Left renal pelvis (tissue), 4 donors: Measurements from ENCODE around the gene SLC19A1. TPM values are rescaled to one million over a fixed set of nuclear protein-coding genes. Genes with fewer than 3 reads are reported as not detected.

Experiments used
- DNase-seq, 4 donors: peaks; one replicate each; pipeline ENCODE4 v3.0.0-alpha.2; 2013; ENCODE audit warnings: low read depth in 4 of 4, low spot score in 3 of 4
- polyA plus RNA-seq, 4 donors: library from polyadenylated mRNA; unstranded; fragments of 120-200 nt; gene quantifications; one replicate each; pipeline ENCODE4 v1.2.1, GENCODE V29; 2013; ENCODE audit not compliant: insufficient read length in 4 of 4

The SLC19A1 gene
- polyA plus RNA-seq, 4 donors, result 24.8 to 61.9 (median 43.3) TPM

DNA sequence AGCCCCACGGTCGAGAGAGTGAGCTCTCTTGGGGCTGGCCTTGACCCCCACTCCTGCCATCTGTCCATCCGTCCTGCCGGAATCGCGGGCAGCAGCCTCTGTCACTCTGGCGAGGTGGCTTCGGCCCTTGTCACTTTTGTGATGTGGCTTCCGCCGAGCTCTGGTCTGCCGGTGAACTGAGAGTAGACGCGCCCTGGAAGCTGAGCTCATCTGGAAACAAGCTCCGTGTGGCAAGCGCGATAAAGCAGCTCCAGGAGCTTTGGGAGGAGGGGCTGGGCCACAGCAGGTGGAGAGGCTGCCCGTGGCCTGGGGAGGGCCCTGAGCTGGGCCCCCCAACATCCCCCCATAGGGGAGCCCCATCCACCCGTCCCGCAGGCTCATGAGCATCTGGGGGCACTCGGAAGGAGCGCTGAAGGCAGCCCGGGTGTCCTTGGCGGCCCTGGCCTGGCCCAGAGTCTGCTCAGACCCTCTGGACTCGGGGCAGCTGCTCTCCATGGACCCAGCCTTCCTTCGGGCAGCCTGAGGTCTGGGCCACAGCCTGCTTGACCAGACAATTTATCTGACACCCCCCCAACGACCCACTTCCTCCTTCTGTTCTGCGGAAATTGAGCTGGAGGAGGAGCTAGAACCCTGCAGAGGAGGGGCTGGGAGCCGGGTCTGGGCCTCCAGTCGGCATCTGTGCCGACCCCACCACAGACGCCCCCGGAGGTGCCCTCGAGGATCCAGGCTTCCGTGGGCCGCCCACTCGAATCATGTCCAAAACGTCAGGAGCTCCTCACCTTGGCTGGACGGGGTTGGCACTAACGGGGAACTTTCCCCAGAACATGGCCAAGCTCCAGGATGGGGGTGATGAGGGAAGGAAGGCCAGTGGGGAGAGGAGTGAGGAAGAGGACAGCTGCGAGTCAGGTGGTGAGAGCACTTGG is 59.1 kb downstream of the SLC19A1 start:
- DNase-seq, result no peak

DNA sequence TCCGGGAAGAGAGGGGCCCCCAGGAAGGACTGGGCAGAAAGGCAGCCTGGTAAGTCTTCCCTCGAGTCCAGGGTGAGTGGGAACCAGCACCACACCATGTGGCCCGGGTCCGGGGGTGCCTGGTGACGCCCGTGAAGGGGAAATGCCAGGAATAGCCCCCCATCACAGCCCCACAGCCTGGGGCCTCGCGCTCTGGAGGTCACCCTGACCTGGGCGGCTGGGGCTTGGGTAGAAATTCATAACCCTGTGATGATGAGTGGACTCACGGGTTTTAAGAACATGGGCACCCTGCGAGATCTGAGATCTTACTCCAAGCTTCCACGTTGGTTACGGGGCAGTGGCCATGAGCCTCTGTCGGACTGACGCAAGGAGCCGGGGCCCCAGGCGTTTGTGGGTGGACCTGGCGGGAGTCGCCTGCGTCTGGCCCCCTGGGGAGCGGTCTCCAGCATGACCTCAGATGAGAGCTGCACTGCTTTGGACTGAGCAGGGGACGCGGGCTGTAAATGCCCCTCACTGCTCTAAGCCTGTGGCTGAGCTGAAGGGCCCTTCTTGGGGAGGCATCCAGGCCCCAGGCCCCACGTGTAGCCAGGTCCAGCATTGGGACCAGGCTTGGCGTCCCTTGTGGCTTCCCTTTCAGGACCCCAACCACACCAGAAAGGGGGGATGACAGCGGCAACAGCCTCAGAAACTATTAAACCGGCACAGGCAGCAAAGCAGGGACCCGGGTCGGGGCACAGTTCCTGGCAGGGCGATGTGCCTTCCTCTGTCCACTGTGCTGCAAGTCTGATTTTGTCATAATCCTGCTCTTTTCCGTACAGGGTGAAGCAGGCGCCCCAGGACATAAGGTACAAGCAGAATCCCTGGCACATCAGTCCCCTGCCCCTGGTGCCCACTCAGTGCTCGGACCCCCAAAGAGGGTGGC is 60.0 kb downstream of the SLC19A1 start:
- DNase-seq, result no peak

DNA sequence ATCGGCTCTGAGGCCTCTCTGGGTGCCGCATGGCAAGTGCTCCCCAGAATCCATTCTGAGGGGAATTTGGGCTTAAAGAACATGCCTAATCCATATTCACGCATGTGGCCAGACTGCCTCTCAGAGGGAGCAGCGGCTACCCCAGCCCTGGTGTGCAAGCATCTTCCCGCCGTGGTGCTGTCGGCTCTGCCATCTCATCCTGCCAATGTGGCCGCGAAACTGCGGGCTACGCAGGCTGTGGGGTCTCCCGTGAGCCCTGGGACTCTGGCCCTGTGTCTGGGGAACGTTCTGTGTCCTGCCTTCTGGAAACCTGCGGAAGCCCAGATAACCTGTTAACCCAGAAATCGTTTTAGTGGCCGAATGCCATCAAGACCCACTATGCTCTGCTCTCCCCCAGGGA is 60.7 kb downstream of the SLC19A1 start:
- no peak for DNase-seq

DNA sequence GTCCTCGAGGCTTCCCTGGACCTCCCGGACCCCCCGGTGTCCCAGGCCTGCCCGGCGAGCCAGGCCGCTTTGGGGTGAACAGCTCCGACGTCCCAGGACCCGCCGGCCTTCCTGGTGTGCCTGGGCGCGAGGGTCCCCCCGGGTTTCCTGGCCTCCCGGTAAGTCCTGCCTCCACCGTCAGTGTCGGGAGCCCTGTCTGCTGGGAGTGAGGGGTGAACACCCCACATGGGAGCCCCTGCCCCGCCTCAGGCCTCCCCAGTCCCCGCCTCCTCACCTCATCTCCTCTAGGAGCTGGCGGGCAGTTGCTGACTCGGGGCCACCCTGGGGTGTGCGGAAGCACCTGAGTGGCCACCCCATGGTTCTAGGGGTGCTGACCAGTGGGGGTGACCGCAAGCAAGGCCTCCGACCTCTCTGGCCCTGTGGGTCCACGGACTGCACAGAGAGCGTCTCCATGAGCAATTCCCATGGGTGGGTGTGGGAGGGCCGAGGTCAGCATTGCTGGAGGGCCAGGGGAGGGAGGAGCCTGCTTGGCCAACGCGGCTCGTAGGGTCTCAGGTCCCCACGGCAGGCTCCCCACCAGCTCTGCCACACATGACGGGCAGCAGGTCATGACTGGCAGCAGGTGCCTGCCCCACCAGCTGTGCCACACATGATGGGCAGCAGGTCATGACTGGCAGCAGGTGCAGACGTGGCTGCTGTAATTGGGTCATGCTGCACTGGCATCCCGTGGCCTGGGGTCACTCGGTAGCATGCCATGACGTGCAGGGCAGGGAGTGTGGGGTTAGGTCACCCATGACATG is 61.3 kb downstream of the SLC19A1 start:
- no peak for DNase-seq

DNA sequence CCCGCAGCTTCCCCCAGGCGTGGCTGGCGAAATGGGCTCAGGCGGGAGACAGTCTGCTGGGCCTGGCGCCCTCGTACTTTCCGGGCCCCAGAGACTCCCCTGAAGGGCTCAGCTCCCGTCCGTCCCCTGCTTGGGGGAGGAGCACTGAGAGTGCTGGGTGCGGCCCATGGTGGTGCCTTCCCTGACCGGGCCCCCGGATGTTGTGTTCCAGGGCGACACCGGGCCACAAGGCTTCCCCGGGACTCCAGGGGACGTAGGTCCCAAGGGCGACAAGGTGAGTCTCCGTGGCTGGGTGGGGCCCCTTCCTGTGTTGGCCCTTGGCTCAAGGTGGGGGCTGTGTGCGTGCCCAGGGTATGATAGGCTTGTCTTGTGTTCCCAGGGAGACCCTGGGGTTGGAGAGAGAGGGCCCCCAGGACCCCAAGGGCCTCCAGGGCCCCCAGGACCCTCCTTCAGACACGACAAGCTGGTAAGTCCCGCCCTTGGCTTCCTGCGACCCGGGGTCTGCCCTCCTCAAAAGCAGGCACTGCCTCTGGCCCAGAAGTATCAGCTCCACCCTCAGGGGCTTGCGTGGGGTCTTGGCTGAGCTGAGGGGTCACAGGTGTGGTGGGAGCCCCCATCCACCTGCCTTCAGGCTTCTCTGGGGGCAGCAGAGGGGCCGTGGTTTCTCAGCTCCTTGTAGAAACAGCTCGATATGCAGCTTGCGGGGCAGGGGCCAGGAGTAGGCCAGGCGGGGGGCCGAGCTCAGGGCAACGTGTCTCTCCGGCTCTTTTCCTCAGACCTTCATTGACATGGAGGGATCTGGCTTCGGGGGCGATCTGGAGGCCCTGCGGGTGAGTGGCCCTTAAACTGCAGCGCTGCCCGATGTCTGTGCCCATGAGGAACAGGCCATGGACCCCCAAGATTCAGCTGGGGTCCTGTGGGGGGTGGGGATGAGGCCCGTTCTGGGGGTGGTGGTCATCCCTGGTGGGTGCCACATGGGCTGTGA is 62.3 kb downstream of the SLC19A1 start:
- no peak for DNase-seq

DNA sequence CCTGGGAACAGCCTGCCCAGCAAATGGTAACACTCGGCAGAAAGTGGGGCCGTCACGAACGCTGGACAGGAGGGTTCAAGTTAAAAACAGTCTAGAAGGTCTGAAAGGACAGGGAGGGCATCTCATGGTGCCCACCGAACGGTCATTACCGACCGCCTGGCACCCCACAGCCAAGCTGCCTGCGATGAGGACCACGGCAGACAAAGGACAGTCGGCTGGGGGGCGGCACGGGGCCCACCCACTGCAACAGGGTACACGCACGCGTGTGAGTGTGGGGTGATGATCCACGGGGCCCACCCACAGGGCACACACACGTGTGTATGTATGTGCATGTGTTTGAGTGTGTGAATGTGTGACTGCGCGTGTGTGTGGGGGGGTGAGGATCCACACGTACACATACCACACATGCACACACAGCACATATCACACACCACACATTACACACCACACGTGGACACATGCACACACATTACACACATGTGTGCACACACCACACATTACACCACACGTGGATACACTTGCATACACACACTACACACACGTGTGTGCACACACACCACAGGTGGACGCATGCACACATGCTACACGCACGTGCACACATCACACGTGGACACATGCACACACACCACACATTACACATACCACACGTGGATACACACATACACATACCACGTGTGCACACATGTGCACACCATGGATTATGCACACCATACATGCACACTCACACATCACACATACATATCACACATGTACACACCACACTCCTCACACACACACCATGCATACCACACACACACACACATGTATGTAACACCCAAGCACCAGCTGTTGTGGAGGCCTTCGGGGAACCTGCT is 63.2 kb downstream of the SLC19A1 start:
- no peak for DNase-seq

DNA sequence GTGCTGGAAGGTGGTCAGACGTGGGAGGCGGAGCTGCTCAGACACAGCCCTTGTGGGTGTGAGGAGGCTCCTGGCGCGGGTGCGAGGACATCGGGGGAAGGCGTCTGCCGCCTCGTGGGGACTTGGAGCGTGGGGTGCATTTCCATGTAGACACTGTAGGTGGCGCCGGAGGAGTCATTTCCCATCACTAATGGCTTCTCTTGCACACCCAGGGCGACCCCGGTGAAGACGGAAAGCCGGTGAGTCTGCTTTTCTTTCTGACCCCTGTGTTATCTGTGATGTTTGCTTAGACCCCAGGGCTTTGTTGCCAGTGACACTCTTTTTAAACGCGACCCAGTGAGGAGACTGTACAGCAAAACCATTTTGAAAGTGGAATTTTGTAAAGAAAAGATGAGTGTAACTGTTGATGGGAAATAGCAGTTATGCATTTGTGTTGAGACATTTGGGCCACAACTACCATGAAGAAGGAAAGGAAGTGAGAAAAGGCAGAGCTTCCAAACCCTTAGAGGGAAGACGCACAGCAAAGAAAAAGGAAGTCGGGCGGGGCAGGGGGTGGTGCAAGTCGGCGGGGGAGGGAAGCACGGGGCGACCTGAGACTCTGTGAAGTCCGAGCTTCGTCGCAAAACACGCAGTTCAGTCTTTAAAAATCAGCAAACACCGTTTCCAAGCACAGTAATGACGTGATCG is 64.0 kb downstream of the SLC19A1 start:
- DNase-seq, result no peak

DNA sequence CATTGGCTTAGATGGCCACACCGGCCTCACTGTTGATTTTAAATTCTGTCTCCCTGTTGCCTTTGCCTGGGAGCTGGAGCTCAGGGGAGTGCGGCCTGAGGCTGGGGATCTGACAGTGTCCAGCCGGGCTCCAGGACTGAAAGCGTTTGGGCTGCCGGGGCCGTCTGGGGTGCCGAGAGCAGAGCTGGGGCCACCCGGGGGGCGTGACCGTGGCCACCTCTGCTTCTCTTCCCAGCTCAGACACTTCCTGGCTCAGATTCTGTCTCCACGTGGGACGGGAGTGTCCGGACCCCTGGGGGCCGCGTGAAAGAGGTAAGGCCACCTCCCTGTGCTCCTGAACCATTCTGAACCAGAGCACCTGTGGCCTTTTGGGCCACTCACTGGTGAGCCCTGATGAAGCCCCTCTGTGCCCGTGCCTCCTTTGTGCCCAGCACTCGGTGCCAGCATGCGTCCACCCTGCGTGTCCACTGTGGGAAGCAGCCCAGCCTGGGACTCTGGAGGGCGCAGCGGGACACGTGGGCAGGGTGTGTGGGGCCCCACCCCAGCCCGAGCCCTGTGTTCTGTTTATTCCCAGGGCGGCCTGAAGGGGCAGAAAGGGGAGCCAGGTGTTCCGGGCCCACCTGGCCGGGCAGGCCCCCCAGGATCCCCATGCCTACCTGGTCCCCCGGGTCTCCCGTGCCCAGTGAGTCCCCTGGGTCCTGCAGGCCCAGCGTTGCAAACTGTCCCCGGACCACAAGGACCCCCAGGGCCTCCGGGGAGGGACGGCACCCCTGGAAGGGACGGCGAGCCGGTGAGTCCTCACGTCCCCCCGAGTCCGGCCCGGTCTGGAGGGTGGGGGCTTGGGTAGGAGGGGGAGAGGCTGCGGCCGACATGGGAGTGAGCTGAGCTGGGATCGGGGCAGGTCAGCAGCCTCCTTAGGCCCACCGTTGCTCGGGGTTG is 64.8 kb downstream of the SLC19A1 start:
- DNase-seq, result no peak

DNA sequence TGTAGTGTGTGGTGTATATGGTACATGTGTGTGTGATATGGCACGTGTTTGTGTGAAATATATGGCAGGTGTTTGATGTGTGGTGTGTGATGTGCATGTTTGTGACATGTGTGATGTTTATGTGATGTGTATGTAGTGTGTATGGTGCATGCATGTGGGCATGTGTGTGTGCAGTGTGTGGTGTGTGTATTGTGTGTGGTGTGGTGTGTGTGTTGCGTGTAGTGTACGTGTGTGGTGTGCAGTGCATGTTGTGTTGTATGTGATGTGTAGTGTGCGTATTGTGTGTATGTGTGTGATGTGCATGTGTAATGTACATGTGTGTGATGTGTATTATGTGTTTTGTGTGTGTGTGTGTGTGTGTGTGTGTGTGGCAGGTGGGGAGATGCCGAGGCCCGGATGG is 65.7 kb downstream of the SLC19A1 start:
- DNase-seq, result no peak

DNA sequence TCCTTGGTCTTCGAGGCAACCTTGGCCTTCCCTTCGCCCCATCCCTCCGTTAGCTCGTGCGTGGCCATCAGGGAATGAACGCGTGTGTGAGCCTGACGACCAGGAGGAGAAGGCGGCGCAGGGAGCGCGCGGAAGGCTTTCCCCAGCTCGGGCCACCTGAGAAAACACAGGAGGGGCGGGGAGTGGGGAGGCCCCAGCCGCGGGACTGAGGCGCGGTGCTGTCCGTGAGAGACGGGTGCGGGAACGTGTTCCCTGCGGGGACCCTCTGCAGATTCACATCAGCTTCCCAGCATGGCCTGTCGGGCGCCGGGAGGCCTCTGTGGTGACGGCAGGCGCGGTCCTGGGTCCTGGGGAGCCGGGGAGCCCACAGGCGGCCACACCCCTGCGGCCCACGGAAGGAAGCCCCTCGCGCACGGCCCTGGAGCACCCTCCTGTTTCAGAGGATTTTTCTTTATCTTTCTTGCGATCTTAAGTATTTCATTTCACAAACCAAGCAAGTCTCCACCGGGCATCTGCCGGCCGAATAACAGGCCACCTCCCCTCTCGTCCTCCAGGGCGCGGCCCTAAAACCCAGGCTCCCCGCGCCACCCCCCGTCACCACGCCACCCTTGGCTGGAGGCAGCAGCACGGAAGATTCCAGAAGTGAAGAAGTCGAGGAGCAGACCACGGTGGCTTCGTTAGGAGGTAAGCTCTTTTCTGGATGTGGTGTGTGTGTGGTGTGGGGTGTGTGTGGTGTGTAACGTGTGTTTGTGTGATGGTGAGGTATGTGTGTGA is 66.3 kb downstream of the SLC19A1 start:
- no peak for DNase-seq

DNA sequence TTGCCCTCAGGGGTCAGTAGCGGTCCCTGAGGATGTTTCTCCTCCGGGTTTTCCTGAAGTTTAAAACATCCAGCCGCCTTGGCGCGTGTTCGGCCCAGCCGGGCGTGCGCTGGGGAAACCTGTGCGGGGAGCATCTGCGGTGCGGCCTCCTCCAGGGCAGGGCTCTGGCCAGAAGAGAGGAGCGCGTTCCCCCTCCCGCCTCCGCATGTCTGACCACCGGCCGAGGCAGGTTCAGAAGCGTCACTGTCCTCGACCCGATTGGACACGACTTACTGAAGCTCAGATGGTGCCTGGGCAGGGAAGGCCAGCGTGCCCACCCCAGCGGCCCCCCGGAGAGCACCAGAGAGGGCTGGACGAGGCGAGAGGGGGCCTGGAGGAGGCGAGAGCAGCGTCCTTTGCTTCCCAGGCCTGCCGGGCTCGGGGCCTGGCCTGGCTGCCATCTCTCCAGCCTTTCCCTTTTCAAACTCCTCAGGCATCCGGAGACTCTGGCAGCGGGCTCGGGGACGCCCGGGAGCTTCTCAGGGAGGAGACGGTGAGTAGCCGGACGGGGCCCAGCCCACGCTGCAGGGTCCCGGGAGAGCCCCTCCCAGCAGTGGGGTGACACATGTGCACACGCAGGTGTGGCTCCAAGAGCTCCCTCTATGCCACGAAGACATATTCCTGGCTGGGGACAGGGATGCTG is 67.1 kb downstream of the SLC19A1 start:
- no peak for DNase-seq

DNA sequence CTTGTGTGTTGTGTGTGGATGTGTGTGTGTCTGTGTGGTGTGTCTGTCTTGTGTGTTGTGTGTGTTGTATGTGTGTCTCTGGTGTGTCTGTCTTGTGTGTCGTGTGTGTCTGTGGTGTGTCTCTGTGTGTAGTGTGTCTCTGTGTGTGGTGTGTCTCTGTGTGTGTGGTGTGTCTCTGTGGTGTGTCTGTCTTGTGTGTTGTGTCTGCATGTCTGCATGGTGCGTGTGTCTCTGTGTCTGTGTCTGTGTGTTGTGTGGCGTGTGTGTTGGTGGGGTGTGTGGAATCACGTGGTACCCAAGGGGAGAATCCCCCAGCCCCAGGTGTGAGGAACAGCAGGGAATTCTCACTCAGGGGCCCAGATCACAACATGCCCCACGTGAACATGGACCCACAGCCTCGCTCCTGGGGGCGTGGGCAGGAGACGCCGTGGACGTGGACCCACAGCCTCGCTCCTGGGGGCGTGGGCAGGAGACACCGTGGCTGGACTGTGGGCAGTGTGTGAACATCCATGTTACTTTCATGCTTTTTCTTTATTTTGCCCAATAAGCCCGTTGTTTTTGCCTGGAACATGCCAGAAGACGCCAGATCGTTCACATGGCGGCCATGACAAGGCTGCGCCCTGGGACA is 67.8 kb downstream of the SLC19A1 start:
- DNase-seq, result no peak

DNA sequence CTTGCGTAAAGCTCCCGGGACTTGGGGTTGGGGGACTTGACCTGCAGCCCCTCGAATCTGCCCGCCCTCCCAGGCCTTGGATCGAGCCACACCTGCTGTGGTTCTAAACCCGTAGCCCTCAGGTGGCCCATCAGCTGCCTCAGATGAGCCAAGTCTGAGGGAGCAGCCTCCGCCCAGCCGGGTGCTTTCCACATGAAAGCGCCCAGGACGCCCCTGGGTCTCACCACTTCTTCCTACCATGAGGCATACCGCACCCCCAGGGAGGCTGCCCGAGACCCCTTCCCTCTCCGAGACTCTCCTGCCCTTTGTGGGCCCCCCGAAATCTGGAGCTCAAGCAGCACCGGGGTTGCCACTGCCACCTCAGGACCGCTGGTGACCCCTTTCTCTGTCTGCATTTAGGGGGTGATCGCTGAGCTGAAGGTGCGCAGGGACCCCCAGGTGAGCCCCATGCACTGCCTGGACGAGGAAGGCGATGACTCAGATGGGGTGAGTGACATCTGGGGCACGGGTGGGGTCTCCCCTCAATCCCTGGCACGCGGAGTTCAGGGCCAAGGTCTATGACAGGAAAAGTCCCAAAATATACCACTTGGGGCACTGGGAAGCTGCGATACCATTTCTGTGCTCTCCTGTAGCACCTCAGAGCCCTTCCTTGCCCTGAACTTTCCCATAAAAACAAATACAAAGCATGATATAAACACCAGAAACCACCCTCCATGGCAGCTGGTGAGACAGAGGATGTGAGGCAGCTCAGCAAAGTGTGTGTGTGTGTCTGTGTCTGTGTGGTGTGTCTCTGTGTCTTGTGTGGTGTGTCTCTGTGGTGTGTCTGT is 68.5 kb downstream of the SLC19A1 start:
- DNase-seq, result no peak
